GM23338 (cell line): ENCODE data around the gene NPC1.

Source experiments
- CTCF ChIP-seq, 2 experiments: fragments of 200-600 bp in 1 of 2; sonication (generic) in 1 of 2; conservative IDR thresholded peaks; 2 replicates each; pipeline versions ENCODE4 v1.5.1 to v1.6.1; 2016 to 2017; ENCODE audit warnings: antibody characterized with exemption in 2 of 2, low read depth in 2 of 2, mild to moderate bottlenecking in 2 of 2, moderate library complexity in 1 of 2
- EZH2 ChIP-seq: fragments of 200-600 bp; sonication (generic); IDR thresholded peaks from one replicate; pipeline ENCODE4 v1.8.0; 2017; ENCODE audit warnings: antibody characterized with exemption, mild to moderate bottlenecking, low read depth; ENCODE audit not compliant: unreplicated experiment
- EZH2phosphoT487 ChIP-seq: fragments of 200-600 bp; sonication (generic); IDR thresholded peaks from one replicate; pipeline ENCODE4 v1.8.1; 2018; ENCODE audit warnings: antibody characterized with exemption; ENCODE audit not compliant: unreplicated experiment
- JUNB ChIP-seq: IDR thresholded peaks from one replicate; pipeline ENCODE4 v1.6.1; 2016; ENCODE audit warnings: antibody characterized with exemption; ENCODE audit not compliant: unreplicated experiment
- POLR2AphosphoS5 ChIP-seq: IDR thresholded peaks from 2 replicates; pipeline ENCODE4 v1.6.1; 2016; ENCODE audit warnings: antibody characterized with exemption, low read depth
- REST ChIP-seq: IDR thresholded peaks from one replicate; pipeline ENCODE4 v1.6.1; 2018; ENCODE audit warnings: antibody characterized with exemption; ENCODE audit not compliant: unreplicated experiment
- ZNF114 ChIP-seq: fragments of 250-450 bp; sonication (Bioruptor Pico); IDR thresholded peaks from 2 replicates; pipeline ENCODE4 v1.5.0; 2020; ENCODE audit warnings: mild to moderate bottlenecking, moderate library complexity
- ZNF331 ChIP-seq: fragments of 250-450 bp; sonication (Bioruptor Pico); IDR thresholded peaks from 2 replicates; pipeline ENCODE4 v1.5.0; 2020; ENCODE audit warnings: low read depth, mild to moderate bottlenecking, moderate library complexity
- TF ChIP-seq, protein P1 (sequence below): IDR thresholded peaks from 2 replicates; pipeline ENCODE4 v1.6.1; 2016; ENCODE audit warnings: antibody characterized with exemption
- TF ChIP-seq, protein P2 (sequence below): fragments of 250-450 bp; sonication (Bioruptor Pico); IDR thresholded peaks from 2 replicates; pipeline ENCODE4 v1.5.0; 2020; ENCODE audit warnings: mild to moderate bottlenecking, moderate library complexity

DNA sequence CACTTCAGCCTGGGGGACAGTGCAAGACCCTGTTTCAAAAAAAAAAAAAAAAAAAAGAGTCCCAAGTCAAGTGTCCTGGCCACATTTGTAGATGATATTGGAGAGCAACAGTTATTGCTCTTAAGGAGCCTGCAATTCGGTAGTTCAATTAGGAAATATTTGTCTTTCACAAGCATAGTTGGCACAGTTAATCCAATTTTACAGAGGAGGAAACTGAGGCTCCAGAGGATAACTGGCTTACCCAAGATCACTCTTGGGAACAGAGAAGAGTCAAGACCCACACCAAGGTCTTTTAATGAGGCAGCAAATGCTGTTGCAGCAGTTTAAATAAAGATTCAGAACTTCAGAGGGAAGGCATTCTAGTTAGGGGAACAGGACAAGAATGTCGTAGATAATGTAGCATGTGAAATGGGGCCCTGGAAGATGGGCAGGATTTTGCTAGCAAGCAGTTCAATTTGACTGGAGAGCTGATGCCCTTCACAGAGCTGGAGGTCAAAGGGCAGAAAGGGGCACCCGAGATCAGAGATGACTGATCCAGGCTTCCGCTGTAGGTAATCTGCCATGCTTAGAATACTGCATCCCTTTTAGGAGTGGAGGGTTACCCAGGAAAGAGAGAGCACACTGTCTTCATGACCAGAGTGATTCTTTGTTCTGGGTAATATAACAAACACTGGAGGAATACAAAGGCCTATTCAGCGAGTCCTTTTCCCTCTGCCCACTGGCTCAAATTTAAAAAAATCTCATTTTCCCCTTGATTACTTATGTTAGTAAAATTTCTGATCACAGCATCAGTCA lies 3.0 kb downstream of the NPC1 start:
- TF ChIP-seq CTCF (conservative IDR thresholded peaks at IDR 0.05; ENCODE audit: low read depth in 2 of 2) = no peak
- no peak for TF ChIP-seq ZNF114 (CRISPR knock-in tag)
- TF ChIP-seq, protein P1, sequence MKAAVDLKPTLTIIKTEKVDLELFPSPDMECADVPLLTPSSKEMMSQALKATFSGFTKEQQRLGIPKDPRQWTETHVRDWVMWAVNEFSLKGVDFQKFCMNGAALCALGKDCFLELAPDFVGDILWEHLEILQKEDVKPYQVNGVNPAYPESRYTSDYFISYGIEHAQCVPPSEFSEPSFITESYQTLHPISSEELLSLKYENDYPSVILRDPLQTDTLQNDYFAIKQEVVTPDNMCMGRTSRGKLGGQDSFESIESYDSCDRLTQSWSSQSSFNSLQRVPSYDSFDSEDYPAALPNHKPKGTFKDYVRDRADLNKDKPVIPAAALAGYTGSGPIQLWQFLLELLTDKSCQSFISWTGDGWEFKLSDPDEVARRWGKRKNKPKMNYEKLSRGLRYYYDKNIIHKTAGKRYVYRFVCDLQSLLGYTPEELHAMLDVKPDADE = no peak
- TF ChIP-seq JUNB = no peak
- no peak for TF ChIP-seq EZH2
- no peak for TF ChIP-seq POLR2AphosphoS5
- TF ChIP-seq REST = no peak
- TF ChIP-seq ZNF331 (CRISPR knock-in tag) = no peak
- no peak for TF ChIP-seq EZH2phosphoT487
- TF ChIP-seq, protein P2, sequence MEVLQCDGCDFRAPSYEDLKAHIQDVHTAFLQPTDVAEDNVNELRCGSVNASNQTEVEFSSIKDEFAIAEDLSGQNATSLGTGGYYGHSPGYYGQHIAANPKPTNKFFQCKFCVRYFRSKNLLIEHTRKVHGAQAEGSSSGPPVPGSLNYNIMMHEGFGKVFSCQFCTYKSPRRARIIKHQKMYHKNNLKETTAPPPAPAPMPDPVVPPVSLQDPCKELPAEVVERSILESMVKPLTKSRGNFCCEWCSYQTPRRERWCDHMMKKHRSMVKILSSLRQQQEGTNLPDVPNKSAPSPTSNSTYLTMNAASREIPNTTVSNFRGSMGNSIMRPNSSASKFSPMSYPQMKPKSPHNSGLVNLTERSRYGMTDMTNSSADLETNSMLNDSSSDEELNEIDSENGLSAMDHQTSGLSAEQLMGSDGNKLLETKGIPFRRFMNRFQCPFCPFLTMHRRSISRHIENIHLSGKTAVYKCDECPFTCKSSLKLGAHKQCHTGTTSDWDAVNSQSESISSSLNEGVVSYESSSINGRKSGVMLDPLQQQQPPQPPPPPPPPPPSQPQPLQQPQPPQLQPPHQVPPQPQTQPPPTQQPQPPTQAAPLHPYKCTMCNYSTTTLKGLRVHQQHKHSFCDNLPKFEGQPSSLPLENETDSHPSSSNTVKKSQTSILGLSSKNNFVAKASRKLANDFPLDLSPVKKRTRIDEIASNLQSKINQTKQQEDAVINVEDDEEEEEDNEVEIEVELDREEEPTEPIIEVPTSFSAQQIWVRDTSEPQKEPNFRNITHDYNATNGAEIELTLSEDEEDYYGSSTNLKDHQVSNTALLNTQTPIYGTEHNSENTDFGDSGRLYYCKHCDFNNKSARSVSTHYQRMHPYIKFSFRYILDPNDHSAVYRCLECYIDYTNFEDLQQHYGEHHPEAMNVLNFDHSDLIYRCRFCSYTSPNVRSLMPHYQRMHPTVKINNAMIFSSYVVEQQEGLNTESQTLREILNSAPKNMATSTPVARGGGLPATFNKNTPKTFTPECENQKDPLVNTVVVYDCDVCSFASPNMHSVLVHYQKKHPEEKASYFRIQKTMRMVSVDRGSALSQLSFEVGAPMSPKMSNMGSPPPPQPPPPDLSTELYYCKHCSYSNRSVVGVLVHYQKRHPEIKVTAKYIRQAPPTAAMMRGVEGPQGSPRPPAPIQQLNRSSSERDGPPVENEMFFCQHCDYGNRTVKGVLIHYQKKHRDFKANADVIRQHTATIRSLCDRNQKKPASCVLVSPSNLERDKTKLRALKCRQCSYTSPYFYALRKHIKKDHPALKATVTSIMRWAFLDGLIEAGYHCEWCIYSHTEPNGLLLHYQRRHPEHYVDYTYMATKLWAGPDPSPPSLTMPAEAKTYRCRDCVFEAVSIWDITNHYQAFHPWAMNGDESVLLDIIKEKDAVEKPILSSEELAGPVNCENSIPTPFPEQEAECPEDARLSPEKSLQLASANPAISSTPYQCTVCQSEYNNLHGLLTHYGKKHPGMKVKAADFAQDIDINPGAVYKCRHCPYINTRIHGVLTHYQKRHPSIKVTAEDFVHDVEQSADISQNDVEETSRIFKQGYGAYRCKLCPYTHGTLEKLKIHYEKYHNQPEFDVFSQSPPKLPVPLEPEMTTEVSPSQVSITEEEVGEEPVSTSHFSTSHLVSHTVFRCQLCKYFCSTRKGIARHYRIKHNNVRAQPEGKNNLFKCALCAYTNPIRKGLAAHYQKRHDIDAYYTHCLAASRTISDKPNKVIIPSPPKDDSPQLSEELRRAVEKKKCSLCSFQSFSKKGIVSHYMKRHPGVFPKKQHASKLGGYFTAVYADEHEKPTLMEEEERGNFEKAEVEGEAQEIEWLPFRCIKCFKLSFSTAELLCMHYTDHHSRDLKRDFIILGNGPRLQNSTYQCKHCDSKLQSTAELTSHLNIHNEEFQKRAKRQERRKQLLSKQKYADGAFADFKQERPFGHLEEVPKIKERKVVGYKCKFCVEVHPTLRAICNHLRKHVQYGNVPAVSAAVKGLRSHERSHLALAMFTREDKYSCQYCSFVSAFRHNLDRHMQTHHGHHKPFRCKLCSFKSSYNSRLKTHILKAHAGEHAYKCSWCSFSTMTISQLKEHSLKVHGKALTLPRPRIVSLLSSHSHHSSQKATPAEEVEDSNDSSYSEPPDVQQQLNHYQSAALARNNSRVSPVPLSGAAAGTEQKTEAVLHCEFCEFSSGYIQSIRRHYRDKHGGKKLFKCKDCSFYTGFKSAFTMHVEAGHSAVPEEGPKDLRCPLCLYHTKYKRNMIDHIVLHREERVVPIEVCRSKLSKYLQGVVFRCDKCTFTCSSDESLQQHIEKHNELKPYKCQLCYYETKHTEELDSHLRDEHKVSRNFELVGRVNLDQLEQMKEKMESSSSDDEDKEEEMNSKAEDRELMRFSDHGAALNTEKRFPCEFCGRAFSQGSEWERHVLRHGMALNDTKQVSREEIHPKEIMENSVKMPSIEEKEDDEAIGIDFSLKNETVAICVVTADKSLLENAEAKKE = no peak
